Measurements from ENCODE around the gene AP1G2.
"Not testable (repeated sequence)": the region's sequence is repeated elsewhere in the genome, so short reads cannot be mapped to it uniquely, and the experiment has no call there.

Gene AP1G2

GRCh38 chr14:23567186-23568020 is at the start of gene AP1G2:
AP1G2 (minus strand) TSS chr14:23567791; CDS start chr14:23567314, 477 bp downstream.
- peak; percentile 73 to 77 for DNase-seq (ENCODE audit: low read depth in 1 of 2, low spot score in 1 of 2)

- no peak for DNase-seq (ENCODE audit: low read depth in 1 of 2, low spot score in 1 of 2)
These were observed 48.3 kb upstream of the AP1G2 start for GRCh38 chr14:23615856-23616255.

GRCh38 chr14:23614395-23614828 is 46.8 kb upstream of the AP1G2 start:
- DNase-seq (ENCODE audit: low read depth in 1 of 2, low spot score in 1 of 2): no peak

GRCh38 chr14:23613242-23614070 is 45.9 kb upstream of the AP1G2 start:
- no peak for DNase-seq (ENCODE audit: low read depth in 1 of 2, low spot score in 1 of 2)

- no peak for DNase-seq (ENCODE audit: low read depth in 1 of 2, low spot score in 1 of 2)
These were observed 45.2 kb upstream of the AP1G2 start for GRCh38 chr14:23612802-23613201.

- DNase-seq (ENCODE audit: low read depth in 1 of 2, low spot score in 1 of 2): no peak
These were observed 44.8 kb upstream of the AP1G2 start for GRCh38 chr14:23612354-23612732.

- DNase-seq (ENCODE audit: low read depth in 1 of 2, low spot score in 1 of 2): no peak
These were observed 43.3 kb upstream of the AP1G2 start for GRCh38 chr14:23610815-23611289.

- DNase-seq (ENCODE audit: low read depth in 1 of 2, low spot score in 1 of 2): no peak
These were observed 42.7 kb upstream of the AP1G2 start for GRCh38 chr14:23610090-23610814.

- not testable (repeated sequence) for DNase-seq (ENCODE audit: low read depth in 1 of 2, low spot score in 1 of 2)
These were observed 42.0 kb upstream of the AP1G2 start for GRCh38 chr14:23609411-23610089.

- DNase-seq (ENCODE audit: low read depth in 1 of 2, low spot score in 1 of 2): no peak
These were observed 41.4 kb upstream of the AP1G2 start for GRCh38 chr14:23609001-23609400.

- DNase-seq (ENCODE audit: low read depth in 1 of 2, low spot score in 1 of 2): no peak
These were observed 40.9 kb upstream of the AP1G2 start for GRCh38 chr14:23608454-23608853.

GRCh38 chr14:23605931-23606585 is 38.5 kb upstream of the AP1G2 start:
- no peak for DNase-seq (ENCODE audit: low read depth in 1 of 2, low spot score in 1 of 2)

- no peak for DNase-seq (ENCODE audit: low read depth in 1 of 2, low spot score in 1 of 2)
These were observed 37.1 kb upstream of the AP1G2 start for GRCh38 chr14:23604675-23605170.

GRCh38 chr14:23604148-23604547 is 36.6 kb upstream of the AP1G2 start:
- no peak for DNase-seq (ENCODE audit: low read depth in 1 of 2, low spot score in 1 of 2)

GRCh38 chr14:23603103-23603502 is 35.5 kb upstream of the AP1G2 start:
- no peak for DNase-seq (ENCODE audit: low read depth in 1 of 2, low spot score in 1 of 2)

GRCh38 chr14:23602181-23603095 is 34.8 kb upstream of the AP1G2 start:
- no peak for DNase-seq (ENCODE audit: low read depth in 1 of 2, low spot score in 1 of 2)

- DNase-seq (ENCODE audit: low read depth in 1 of 2, low spot score in 1 of 2): no peak
These were observed 34.2 kb upstream of the AP1G2 start for GRCh38 chr14:23601845-23602180.

- DNase-seq (ENCODE audit: low read depth in 1 of 2, low spot score in 1 of 2): no peak
These were observed 33.8 kb upstream of the AP1G2 start for GRCh38 chr14:23601424-23601823.

- no peak for DNase-seq (ENCODE audit: low read depth in 1 of 2, low spot score in 1 of 2)
These were observed 33.2 kb upstream of the AP1G2 start for GRCh38 chr14:23600806-23601205.
